Loucy (cell line): Measurements from ENCODE around the gene CDC73.

Source experiments
- EZH2phosphoT487 ChIP-seq: fragments of 200-600 bp; IDR thresholded peaks from 2 replicates; pipeline ENCODE4 v1.6.1; 2018; ENCODE audit warnings: antibody characterized with exemption, mild to moderate bottlenecking, moderate library complexity, borderline replicate concordance
- TF ChIP-seq, protein P1 (sequence below): fragments of 200-600 bp; sonication (generic); conservative IDR thresholded peaks from 2 replicates; pipeline ENCODE4 v1.5.1; 2014; ENCODE audit warnings: mild to moderate bottlenecking, antibody characterized with exemption, low read length

DNA sequence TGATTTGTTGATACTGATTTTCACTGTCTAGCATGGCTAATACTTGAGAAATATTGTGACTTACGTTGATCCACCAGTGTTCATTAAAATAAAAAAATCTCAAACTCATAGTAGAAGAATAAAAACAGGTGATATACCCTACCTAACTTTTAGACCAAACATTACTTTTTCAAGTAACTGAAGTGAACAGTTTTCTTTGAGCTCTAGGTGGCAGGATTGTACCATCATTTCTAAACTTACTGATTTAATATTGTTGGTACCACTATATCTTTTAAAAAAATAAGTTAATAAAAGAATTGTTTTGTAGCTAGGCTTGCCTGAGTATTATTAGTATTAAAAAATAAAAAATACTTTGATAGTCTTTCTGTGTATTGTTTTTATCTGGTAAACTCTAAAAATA lies 21.5 kb downstream of the CDC73 start:
- TF ChIP-seq, protein P1, sequence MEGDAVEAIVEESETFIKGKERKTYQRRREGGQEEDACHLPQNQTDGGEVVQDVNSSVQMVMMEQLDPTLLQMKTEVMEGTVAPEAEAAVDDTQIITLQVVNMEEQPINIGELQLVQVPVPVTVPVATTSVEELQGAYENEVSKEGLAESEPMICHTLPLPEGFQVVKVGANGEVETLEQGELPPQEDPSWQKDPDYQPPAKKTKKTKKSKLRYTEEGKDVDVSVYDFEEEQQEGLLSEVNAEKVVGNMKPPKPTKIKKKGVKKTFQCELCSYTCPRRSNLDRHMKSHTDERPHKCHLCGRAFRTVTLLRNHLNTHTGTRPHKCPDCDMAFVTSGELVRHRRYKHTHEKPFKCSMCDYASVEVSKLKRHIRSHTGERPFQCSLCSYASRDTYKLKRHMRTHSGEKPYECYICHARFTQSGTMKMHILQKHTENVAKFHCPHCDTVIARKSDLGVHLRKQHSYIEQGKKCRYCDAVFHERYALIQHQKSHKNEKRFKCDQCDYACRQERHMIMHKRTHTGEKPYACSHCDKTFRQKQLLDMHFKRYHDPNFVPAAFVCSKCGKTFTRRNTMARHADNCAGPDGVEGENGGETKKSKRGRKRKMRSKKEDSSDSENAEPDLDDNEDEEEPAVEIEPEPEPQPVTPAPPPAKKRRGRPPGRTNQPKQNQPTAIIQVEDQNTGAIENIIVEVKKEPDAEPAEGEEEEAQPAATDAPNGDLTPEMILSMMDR, result peak; percentile 49
- no peak for TF ChIP-seq EZH2phosphoT487
